NCI-H510A (cell line): ENCODE data around the gene SLF2.

ENCODE experiments used
- DNase-seq: peaks from one replicate; lab custom pipeline; 2025; lab: John Stamatoyannopoulos, UW

The SLF2 gene, protein sequence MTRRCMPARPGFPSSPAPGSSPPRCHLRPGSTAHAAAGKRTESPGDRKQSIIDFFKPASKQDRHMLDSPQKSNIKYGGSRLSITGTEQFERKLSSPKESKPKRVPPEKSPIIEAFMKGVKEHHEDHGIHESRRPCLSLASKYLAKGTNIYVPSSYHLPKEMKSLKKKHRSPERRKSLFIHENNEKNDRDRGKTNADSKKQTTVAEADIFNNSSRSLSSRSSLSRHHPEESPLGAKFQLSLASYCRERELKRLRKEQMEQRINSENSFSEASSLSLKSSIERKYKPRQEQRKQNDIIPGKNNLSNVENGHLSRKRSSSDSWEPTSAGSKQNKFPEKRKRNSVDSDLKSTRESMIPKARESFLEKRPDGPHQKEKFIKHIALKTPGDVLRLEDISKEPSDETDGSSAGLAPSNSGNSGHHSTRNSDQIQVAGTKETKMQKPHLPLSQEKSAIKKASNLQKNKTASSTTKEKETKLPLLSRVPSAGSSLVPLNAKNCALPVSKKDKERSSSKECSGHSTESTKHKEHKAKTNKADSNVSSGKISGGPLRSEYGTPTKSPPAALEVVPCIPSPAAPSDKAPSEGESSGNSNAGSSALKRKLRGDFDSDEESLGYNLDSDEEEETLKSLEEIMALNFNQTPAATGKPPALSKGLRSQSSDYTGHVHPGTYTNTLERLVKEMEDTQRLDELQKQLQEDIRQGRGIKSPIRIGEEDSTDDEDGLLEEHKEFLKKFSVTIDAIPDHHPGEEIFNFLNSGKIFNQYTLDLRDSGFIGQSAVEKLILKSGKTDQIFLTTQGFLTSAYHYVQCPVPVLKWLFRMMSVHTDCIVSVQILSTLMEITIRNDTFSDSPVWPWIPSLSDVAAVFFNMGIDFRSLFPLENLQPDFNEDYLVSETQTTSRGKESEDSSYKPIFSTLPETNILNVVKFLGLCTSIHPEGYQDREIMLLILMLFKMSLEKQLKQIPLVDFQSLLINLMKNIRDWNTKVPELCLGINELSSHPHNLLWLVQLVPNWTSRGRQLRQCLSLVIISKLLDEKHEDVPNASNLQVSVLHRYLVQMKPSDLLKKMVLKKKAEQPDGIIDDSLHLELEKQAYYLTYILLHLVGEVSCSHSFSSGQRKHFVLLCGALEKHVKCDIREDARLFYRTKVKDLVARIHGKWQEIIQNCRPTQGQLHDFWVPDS

DNA sequence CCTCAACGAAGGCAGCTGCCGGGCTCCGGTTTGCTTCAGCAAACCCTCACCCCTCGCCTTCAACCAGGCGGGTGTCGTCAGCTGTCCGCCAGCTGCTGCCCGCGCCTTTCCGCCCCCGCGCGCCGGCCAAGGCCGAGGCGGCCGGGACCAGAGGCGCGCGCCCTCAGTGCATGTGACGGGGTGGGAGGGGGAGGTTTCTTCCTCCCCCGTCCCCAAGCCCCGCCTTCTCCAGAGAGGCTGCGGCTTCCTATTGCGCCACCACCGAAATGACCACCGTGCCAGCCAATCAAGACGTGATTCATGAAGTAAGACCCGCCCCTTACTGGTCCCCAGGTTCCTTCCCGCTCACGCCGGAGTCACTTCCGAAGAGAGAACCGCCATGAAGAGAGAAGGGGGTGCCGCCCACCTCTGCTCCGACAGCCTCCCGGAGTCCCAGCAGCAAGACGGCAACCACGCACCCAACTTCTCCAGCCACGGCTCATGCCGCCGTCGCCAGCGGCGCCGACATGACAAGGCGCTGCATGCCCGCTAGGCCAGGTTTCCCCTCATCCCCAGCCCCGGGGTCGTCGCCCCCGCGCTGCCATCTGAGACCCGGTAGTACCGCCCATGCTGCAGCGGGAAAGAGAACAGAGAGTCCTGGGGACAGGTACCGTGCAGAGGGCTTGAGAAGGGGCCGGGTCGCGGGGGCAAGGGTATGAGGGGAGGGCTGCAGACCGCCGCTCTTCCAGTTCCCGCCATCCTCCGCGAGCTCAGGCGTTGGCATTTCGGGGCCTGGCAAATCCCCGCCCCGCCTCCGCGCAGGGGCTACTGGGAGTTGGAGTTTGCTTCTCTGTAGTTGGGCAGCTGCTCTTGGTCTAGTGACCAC, at the start of gene SLF2:
SLF2 (plus strand) TSS at position 359 of the 865 bp plus-strand sequence; CDS start at position 507, 148 bp downstream.
- DNase-seq, result peak; percentile 97

DNA sequence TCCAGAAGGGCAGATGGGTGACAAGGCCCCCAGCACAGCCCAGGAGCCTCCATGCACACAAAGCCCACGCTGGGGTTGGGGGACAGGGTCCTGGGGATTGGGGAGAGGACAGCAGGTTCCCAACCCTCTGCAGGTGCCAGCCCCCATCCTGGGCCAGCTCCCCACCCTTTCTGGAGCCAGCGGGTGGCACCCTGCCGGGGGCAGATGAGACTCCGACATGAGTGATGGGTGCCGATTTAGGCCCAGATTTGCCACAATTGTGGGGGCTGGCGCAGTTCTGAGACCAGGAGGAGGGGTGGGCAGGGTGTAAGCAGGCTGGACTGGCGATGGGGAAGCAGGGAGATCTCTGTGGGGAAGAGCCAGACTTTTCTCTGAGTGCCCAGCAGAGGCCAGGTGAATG, 49.3 kb upstream of the SLF2 start:
- DNase-seq, result no peak

DNA sequence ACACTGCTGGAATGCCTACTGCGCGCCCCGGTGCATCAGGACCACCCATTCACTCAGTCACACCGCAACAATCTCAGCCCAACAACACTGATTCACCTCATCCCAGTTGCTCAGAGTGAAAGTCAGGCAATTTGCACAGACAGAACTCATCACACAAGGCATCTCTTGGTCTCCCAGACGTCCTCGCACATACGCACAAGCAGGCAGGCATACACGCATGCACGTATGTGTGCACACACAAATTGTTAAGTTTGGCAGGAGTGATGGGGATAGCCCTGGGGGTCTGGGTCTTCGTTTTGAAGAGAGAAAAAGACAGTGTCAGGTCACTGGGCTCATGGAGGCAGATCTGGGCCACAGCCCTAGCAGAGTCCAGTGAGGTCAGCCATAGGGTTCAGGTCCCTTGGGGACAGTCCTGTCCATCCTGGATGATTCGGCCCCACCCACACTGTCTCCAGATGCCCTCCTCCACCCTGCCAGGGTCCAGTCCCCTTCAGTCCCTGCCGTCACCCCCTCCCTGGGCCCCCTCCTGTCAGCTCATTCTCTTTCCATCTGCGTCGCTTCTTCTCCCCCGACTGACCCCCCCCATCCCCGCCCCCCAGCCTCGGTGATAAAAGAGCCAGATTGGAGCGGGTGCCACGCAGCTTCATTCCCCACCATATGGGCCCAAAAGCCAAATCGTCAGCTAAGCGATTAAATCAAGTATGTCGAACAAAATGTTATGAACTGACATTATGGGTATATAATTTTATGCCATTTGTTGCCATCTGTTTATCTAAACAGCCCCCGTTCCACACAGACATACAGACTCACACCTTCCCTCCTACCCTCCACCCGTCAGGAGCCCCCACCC, 48.5 kb upstream of the SLF2 start:
- no peak for DNase-seq

DNA sequence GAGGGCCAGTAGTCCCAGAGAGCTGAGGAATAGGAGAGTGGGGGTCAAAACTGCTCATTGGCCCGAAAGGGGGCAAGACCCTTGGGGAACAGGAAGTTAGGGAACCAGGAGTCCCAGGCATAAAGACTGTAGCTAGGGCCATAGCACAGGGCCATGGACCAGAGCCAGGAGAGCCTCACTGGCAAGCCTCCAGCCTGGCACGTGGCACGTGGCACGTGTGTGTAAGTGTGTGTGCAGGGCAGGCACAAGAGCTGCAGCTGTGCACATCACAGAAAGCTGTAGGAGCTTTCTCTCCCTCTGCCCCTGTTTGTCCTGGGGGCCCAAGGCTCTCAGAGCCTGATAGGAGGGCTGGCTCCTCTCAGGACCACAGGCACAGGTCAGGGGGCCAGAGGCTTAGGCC, 47.8 kb upstream of the SLF2 start:
- DNase-seq, result no peak

DNA sequence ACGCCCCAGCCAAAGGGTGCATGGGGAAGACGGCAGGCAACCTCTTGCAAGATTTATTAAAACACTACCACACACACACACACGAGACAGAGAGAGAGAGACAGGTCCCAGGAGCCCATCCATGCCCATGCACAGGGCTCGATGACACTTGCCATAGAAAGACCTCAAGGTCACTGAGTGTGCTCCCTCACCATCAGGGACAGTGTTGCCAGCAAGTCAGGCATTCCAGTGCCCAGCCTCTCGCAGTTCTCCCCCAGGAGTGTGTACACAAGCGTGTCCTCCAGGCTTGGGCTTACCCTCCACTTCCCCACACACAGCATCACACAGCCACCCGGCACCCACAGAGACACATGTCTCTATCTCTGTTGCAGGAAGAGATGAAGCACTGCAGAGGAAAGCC, 46.8 kb upstream of the SLF2 start:
- no peak for DNase-seq

DNA sequence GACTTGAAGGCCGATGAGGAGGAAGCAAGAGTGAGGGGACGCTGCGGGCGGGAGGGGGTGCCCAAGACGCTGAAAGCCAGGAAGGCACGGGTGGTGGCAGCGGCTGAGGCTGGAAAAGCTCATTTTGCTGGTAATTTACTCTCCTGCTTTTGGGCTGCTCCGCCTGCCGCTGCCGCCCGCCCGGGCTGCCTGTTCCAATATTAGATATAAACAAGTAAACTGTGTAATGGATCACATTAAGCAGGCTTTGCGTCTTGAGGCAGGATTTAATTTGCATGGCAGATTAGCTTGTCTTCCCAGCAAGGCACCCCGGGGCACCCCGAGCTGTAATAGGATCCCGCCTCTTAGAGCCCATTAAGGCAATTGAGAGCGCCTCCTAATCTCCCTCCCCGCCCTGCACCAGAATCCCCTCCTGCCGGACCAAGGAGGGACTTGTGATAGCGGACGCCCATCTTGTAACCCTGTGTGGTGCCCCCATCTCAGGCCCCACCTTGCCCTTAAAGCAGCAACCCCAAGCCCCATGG, 46.1 kb upstream of the SLF2 start:
- DNase-seq, result no peak

DNA sequence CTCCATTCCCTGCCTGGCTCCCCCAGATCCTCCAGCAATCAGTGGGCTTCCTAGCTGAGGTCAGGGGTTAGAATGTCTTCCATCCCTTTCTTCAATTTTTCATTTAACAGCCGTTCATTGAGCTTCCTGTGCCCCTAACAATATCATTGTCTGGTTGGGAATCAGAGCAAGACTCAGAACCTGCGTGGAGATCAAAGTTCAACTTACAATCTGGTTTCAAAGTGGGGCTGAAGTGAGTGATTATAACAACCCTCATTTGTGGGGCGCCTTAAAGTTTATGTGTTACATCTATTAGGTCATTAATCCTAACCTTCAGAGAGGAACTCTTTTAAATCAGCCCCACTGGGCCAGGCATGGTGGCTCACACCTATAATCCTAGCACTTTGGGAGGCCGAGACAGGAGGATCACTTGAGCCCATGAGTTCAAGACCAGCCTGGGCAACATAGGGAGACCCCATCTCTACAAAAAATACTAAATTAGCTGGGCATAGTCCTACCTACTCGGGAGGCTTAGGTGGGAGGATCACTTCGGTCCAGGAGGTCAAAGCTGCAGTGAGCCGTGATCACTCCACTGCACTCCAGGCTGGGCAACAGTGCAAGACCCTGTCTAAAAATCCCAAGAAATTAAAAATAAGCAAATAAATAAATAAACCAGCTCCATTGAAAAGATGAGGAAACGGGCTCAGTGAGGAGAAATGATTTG, 45.4 kb upstream of the SLF2 start:
- no peak for DNase-seq

DNA sequence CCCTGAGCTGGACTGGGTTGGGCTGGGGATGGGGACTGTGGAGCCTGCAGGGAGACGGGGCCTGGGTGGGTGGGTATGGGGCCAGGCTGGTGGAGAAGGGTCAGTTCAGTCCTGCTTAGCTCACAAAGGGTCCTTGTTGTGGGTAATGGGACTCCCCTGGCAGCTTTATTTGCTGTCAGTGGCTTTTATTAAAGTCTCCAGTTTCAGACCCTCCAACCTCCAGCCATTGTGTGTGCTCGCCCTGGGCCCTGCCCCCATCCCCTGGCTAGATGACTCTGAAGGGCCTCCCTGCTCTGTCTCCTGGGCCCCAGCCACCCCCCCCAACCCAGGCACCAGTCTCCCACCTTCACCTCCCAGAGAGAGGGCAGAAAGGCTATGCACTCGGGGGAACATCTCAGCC, 44.4 kb upstream of the SLF2 start:
- DNase-seq, result no peak

DNA sequence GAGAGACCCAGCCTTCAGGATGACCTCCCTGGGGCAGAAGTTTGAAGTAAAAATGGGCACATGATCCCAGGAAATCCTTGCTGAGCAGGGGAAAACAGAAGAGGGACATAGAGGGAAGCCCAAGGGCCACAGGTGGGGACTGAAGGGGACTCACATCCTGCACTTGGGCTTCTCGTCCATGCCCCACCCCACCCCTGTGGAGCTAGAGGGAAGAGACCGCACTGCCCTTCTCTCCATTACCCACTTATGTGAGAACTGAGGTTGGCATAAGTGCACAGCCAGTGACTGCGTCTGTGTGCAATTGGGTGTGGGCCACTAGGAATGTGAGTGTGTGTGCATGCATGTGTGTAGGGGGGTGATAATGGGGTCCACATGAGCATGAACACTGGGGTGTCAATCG, 43.4 kb upstream of the SLF2 start:
- DNase-seq, result no peak

DNA sequence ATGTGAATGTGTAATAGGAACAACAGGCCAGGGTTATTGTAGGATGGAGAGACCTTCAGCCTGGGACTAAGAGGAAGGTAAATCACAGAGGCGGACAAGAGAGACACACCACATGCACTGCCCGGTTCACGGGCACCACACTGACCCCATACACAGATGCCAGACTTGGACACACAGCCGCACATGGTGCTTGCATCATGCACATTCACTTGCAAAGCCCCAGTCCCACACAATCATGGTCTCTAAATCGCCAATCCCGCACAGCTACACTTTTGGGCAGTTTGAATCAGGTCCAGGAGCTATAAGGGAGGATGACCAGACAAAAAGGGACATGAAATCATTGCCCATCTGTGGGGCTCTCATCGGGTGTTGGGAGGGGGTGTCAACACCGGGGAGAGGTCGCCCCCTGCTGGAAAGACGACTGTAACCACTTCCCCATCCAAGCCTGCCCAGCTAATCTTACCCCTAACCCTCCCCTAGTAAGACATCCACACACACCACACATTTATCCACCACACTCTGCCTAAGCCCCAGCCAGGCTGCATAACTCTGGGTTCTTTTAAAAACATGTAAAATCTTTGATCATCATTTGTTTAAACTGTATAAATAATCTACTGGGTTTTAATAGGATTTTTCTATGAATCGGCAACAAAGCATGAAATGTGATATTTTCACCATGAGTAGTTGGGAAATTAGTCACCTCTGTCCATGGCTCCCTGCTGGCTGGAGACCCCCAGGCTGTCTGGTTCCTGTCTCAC, 40.5 kb upstream of the SLF2 start:
- DNase-seq, result no peak

DNA sequence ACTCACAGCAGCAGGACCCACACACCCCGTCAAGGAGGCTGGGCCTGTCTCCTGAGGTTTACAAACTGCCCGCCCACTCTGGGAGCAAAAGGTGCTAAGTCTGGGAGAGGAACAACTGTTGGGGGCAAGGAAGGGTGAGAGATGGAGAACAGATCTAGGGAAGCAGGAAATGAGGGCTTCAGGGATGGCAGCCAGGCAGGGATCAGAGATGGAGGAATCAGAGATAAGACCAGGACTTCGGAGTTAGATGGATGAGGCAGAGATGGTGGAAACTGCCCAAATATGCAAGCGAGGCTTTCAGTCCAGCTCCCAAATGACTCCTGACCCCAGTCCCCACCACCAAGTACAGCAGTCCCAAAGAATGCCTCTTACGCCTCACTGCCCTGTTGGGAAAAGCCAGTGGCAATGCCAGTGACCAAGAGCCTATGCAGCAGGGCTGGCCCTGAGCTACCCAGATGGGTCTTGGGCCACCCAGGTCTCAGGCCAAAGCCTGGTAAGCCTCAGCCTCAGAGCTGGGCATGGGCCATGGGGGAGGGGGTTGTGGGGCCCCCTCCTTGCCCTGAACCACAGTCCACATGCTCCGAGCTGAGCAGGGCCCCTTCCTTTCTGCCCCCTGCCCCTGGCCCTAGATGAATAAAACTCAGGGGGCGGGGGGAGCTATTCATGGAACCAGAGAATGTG, 39.5 kb upstream of the SLF2 start:
- DNase-seq, result no peak

DNA sequence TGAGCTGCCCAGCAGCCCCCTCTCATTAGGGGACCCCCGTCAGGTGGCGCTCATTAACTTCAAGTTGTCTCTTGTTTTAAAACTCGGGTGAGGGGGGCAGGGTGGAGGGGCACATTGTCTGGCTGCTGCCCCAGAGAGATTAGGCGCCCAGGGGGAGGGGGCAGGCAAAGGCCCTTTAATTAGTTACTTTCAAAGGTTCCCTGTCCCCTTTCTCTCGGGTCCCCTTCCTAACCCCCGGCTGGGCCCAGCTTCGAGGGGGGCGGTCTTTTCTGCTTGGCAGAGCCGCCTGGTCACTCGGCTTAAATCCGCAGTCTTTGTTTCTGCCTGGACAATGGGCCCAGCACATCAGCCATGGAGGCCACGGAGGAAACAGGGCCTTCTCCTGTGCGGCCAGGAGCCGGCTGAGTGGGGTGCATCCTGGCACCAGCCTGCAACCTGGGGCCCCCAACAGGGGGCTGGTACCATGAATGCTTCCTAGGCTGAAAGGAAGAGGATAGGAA, 38.9 kb upstream of the SLF2 start:
- no peak for DNase-seq

DNA sequence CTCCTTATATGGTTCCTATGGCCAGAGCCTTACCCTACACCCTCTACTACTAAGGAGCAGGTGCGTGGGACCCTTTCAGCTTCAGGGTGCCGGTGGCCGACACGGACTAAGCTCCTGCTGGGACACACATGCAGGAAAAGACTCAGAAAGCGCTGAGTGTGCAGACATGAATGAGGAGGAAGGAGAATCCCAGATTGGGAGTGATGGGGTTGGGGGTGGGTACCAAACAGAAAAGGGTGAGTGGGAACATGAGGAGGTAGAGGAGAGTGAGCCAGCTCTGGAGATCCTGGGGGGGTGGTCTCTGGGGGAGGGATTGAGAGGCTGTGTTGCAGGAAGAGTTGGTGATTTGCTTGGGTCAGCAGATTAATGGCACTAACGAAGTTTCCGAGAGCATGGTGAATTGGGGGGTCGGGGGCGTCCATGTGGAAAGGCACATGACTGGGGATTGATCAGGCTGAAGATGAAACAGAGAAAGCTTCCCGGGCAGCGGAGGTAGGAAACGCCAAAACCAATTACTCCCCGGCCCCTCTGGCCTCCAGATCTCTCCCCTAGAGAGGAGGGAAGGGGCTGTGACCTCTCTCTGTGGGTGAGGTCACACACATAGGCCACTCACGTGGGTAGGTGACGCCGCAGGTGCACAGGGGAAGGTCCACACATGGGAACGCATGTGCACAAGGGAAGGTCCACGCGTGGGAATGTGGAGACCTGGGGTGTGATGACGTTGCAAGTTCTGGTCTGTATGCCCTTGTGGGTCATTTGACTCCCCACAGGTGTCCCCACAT, 37.9 kb upstream of the SLF2 start:
- no peak for DNase-seq

DNA sequence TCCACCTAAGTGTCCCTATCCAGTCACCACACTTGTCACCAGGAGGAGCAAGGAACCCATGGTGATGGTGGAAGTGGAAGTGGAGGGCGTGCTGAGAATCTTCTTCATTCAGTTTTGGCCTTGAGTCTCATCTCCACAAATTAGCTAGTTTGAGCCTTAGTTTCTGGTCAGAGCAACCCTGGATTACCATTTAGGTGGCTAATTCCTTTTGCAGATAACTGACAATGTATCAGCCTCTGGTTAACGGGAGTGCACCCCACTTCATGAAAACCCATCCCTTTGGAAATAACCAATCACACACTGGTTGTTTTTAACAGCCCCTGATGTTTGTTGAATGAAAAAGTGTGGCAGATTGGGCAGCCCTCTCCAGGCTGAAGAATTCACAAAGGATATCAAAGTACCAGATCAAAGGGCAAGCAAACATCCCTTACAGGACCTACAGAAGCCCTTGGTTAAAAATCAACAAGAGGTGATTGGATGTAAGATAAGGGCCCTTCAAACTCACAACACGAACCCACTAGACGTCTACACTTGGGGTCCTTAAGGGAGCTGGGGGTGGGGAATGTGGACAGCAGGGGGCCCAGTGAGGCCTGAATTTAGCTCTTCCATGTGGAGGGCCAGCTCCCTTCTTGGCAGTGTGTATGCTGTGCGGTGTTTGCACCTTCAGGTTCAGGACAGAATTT, 37.1 kb upstream of the SLF2 start:
- DNase-seq, result no peak

DNA sequence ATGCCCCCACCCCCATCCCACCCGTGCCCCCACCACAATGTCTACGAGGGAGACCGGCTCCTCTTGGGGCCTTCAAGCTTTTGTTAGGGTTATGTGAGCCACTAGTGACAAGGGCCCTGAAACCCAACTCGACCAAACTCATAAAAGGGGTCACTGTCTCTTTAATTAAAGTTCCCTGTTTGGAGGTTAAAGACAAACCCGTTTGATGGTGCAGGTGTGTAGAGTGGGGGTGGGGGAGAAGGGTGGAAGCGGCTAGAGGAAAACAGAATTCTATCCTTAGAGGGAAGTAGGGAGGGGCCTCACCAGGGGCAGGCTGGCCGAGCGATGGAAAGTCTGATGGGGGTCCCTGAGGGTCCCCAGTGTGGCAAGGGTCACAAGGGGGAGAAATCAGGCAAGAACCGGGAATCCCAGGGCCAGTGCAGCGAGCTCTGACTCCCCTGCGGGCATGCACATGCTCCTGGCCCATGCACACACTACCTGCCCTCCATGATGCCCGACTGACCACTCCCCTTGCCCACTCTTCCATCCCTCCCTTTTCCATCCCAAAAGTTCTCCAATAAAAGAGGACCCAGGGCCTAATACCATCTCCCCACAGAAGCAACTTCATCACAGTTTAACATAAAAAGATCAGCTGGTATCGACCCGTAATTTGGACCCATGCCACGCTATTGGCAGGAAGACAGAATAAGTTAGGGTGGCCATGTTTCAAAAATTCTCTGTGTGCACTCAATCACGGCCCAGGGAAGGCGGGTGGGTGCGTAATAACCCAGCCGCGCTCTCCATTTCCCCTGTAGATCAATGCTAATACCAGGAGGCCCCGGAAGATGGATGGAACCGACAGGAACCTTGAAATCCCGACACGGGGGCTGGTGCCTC, 35.9 kb upstream of the SLF2 start:
- no peak for DNase-seq

DNA sequence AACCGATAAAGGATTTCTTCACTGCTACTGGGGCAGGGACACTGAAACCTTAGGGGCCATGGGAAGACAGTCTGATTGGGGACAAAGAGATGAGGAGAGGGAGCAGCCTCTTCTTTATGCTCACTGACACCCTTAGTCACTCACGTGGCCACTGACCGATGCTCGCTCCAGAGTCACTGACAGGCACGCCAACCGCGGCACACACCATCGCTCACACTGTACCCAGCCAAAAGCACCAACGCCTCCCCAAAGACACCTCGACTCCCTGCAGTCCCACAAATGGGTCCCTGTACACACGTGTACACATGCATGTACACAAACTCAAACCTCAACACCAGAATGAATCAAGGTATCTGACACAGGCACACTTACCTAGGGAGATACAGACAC, 35.3 kb upstream of the SLF2 start:
- no peak for DNase-seq
